ENCODE data around the gene CDH12.
"Not testable (repeated sequence)": the region's sequence is repeated elsewhere in the genome, so short reads cannot be mapped to it uniquely, and the experiment has no call there.

- not testable (repeated sequence) for TF ChIP-seq EZH2 (IDR thresholded peaks at IDR 0.05; ENCODE audit: insufficient read depth, poor library complexity, severe bottlenecking); EZH2phosphoT487 (IDR thresholded peaks at IDR 0.05; ENCODE audit: insufficient read depth, low read depth)
Observed at GRCh38 chr5:22169226-22169625, 683.9 kb downstream of the CDH12 start.
